ENCODE measurements around the gene LAIR1.
"Not testable (repeated sequence)": the region's sequence is repeated elsewhere in the genome, so short reads cannot be mapped to it uniquely, and the experiment has no call there.

Gene LAIR1

DNA sequence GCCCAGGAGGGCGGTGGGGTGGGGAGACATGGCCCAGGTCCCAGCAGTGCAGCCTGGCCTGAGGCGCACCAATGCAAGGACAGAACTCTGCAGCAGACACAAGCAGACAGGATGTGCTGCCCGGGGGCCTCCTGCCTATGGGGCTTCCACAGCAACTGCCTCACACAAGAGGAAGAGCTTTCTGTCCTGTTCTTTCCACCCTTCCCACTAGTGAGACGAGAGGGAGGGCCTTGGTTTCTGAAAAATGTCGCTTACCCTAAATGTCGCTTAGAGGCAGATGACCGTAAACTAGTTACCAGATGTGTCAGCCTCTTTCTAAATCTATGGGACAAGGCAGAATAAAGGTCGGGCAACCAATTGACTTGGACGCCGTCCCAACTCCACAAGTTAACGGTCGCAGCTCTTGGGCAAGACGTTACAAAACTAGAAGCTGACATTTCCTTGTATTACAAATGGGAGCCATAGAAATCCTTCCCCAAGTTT is at the start of gene LAIR1:
Gene LAIR1, minus strand, starts transcription at position 157 of the 483 bp plus-strand sequence. Its CDS starts 127 bp downstream, at position 30.
- peak in 1 of 2 donors; percentile 37 for DNase-seq (ENCODE audit: low read depth in 1 of 2, low spot score in 1 of 2)

DNA sequence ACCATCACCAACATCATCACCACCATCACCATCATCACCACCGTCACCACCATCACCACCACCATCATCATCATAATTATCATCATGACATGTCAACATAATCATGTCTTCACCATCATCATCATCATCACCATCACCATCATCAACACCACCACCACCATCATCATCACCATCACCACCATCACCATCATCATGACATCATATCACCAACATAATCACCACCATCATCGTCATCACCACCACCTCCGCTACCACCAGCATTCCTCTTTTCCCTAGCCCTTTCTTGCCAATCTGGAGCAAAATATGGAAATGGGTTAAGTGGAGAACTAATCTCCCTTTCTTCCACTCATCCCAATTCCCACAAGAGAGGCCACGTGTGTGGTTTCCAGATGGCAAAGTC is 49.4 kb upstream of the LAIR1 start:
- no peak for DNase-seq (ENCODE audit: low read depth in 1 of 2, low spot score in 1 of 2)

GRCh38 chr19:54412877-54413276 is 48.1 kb upstream of the LAIR1 start:
- DNase-seq (ENCODE audit: low read depth in 1 of 2, low spot score in 1 of 2) = no peak

DNA sequence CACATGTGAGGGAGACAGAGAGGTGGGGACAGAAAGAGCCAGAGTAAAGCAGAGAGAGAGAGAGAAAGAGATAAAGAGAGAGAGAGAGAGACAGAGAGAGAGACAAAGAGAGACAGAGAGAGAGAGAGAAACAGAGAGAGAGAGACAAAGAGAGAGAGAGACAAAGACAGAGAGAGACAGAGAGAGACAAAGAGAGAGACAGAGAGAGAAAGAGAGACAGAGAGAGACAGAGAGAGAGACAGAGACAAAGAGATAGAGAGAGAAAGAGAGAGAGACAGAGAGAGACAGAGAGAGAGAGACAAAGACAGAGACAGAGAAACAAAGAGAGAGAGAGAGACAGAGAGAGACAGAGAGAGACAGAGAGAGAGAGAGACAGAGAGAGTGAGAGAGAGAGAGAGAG is 46.3 kb upstream of the LAIR1 start:
- no peak for DNase-seq (ENCODE audit: low read depth in 1 of 2, low spot score in 1 of 2)

- DNase-seq (ENCODE audit: low read depth in 1 of 2, low spot score in 1 of 2) = no peak
Observed at GRCh38 chr19:54408456-54409026, 43.8 kb upstream of the LAIR1 start.

DNA sequence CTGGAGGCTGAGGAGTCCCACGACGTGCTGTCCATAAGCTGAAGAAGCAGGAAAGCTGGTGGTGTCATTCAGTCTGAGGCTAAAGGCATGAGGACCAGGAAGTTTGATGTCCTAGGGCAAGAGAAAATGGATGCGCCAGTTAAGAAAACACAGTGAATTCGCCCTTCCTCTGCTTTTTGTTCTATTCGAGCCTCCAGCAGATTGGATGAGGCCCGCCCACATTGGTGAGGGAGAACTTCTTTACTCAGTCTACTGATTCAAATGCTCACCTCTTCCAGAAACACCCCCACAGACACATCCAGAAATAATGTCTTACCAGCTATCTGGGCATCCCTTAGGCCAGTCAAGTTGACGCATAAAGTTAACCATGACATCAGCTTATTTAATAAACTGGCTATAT is 43.0 kb upstream of the LAIR1 start:
- no peak for DNase-seq (ENCODE audit: low read depth in 1 of 2, low spot score in 1 of 2)

DNA sequence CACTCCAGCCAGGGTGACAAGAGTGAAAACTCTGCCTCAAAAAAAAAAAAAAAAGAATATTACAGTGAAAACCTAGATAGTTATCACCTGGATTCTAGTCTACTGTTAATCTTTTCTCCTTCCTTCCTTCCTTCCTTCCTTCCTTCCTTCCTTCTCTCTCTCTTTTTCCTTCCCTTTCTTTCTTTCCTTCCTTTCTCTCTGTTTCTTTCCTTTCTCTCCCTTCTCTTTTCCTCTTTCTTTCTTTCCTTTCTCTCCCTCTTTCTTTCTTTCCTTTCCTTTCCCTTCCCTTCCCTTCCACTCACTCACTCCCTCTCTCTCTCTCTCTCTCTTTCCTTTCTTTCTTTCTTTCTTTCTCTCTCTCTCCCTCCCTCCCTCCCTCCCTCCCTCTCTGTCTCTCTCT is 40.9 kb upstream of the LAIR1 start:
- no peak for DNase-seq (ENCODE audit: low read depth in 1 of 2, low spot score in 1 of 2)

DNA sequence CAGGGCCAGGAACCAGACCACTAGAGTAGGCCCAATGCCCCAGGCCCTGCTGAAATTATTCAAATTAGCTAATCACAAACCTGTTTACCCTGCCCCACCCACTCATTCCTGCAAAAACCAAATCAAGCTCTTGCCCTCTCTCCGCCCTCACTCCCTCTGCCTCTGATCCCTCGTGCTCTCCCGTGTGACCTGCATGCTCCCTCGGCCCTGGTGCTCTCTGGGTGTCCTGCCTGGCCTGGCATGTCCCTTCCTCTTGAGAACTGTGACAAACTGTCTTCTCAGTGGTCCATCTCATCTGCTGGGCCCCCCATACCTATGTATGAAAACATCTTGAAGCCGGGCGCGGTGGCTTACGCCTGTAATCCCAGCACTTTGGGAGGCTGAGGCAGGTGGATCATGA is 38.3 kb upstream of the LAIR1 start:
- DNase-seq (ENCODE audit: low read depth in 1 of 2, low spot score in 1 of 2) = no peak

DNA sequence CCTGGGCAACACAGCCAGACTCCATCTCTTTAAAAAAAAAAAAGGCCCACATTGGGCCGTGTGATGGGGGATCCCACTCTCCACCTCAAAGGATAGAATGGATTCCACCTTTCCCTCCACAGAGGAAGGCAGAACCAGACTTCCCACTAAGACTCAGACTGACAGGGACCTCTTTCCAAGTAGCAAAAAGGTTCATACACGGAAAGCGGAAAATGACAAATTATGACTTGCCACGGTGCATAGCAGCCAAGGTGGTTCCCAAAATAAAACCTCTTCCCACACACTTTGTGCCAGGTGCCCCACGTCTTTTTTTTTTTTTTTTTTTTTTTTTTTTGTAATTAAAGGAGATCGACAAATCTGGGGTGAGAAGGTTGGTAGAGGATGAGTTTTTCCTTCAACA is 36.2 kb upstream of the LAIR1 start:
- DNase-seq (ENCODE audit: low read depth in 1 of 2, low spot score in 1 of 2) = no peak

GRCh38 chr19:54399189-54399588 is 34.5 kb upstream of the LAIR1 start:
- DNase-seq (ENCODE audit: low read depth in 1 of 2, low spot score in 1 of 2) = no peak

GRCh38 chr19:54395685-54396084 is 31.0 kb upstream of the LAIR1 start:
- DNase-seq (ENCODE audit: low read depth in 1 of 2, low spot score in 1 of 2) = no peak

- DNase-seq (ENCODE audit: low read depth in 1 of 2, low spot score in 1 of 2) = no peak
Observed at GRCh38 chr19:54393381-54393780, 28.6 kb upstream of the LAIR1 start.

GRCh38 chr19:54392105-54392504 is 27.4 kb upstream of the LAIR1 start:
- DNase-seq (ENCODE audit: low read depth in 1 of 2, low spot score in 1 of 2) = no peak

DNA sequence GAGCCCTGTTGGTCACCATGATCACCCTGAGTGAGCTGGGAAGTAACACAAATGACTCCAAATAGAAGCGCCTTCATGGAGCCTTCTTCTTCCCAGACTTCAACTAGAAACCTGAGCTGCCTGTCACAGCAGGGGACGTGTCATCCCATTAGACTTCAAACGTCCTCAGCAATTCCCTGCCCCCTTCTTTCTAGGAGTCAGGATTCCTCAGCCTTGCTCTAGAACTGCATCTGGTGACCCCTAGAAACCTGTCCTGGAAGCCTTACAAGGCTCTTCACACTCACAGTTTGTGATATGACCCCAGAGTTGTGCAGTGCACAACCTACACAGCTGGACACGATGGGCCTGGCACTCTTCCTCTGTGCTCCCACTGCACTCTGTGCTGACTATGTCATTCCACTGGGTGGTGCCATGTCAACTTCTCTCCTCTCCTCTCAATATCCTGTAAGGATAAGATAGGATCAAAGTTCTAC is 26.9 kb upstream of the LAIR1 start:
- DNase-seq (ENCODE audit: low read depth in 1 of 2, low spot score in 1 of 2) = no peak

DNA sequence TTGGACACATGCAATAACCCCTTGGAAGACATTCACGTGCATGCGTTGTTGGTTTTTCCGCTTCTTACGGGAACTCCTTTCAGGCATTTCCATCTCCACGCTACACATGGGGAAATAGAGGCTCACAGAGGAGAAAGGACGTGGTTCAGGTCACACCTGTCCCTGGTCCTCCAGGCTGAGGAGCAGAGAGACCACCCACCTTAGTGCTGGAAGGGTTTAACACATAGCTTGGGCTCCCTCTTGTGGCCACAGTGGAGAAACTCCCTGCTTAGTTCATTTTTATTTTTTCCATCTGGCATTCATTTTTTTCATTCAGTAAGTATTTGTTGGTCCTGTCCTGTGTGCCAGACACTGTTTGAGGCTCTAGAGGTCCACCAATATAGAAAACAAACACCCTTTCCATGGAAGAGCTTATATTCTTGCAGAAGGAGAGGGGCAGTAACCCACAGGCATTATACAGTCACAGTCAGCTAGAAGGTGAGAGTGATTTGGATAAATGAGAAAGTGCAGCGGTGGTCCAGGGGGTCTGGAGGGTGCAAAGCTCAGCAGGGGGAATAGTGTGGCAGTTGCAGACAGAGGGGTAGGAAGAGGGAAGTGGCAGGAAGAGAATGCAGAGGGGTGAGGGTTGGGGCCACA is 26.3 kb upstream of the LAIR1 start:
- peak in 1 of 2 donors; percentile 55 for DNase-seq (ENCODE audit: low read depth in 1 of 2, low spot score in 1 of 2)

DNA sequence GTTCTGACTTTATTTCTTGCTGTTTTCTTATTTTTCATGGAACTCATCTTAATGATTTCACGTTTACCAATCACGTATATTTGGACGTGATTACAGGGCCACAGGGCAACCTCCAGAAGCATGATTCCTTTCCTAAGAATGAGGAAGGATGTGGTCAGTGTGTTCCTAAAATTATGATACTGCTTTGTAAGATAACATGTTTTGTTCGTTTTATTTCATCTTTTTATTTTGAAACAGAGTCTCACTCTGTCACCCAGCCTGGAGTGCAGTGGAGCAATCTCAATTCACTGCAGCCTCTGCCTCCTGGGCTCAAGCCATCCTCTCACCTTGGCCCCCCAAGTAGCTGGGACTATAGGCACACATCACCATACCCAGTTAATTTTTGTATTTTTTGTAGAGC is 24.8 kb upstream of the LAIR1 start:
- DNase-seq (ENCODE audit: low read depth in 1 of 2, low spot score in 1 of 2) = no peak

GRCh38 chr19:54388802-54389139 is 24.0 kb upstream of the LAIR1 start:
- DNase-seq (ENCODE audit: low read depth in 1 of 2, low spot score in 1 of 2) = no peak

DNA sequence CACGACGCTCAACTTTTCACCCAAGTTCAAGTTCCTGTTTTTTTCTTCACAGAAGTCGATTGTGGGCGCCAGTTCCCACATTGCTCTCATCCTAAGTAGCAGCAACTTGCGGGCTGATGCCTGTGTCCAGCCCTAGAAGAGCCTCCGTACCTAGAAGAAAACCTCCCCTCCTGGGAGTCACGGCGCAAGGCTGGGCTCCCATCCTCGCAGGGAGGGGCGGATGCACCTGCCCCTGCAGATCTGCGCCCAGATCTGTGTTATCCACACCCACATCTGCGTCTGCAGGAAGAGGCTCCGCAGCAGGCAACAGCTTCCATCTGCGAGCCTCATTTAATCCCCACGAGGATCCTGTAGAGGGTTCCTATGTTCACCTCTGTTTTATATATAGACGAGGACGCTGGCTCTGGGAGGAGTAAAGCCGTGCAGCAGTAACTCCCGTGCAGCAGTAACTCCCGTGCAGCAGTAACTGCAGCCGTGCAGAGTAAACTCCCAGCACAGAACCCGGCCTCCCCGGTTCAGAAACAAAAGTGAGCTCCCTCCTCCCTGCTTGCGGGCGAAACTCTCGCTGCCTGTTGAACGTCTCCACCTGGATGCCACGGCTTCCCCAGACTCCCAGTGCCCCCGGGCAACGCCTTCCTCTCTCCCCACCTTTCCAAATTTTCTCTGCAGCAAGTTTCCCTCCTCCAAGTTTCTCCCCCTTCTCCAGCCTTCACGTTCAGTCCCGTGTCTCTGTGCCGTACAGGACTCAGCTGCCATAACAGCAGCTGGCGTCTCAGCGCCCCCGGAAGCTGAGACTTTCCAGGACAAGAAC is 23.5 kb upstream of the LAIR1 start:
- no peak for DNase-seq (ENCODE audit: low read depth in 1 of 2, low spot score in 1 of 2)

GRCh38 chr19:54383330-54383729 is 18.6 kb upstream of the LAIR1 start:
- DNase-seq (ENCODE audit: low read depth in 1 of 2, low spot score in 1 of 2) = no peak

- not testable (repeated sequence) for DNase-seq (ENCODE audit: low read depth in 1 of 2, low spot score in 1 of 2)
Observed at GRCh38 chr19:54382041-54382440, 17.3 kb upstream of the LAIR1 start.

DNA sequence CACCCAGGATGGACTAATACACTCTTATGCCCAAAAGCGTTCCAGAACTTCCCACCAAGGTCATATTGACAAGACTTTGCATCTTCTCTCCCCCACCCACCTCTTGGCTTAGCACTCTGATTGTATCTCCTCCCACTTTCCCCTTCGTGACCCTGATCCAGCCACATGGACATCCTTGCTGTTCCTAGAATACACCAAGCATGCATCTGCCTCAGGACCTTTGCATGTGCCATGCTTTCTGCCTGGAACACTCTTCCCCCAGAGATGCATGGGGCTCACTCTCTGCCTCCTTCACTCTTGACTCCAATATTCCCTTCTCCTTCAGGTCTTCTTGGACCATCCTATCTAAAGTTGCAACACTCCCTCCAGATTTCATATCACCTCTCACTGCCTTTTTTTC is 16.2 kb upstream of the LAIR1 start:
- no peak for DNase-seq (ENCODE audit: low read depth in 1 of 2, low spot score in 1 of 2)

DNA sequence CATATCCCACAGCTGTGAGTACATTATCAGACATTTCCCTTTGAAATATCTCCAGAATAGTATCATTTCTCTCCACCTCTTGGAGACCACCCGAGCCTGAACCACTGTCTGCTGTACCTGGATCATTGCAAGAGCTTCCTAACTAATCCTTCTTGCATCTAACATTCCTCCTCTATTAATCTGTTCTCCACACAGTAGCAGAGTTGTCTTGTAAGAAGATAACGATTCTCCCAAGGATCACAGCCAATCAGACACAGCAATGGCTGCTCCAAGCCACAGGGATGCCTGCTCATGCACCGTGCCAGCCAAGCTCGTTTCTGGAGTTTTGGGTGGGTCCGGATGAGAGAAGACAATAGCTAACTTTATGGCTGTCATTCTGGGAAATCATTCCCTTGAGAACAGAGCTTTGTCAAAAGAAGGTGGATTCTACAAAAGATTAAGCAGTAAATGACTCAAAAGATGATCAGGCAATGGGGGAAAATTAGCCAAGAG is 14.5 kb upstream of the LAIR1 start:
- DNase-seq (ENCODE audit: low read depth in 1 of 2, low spot score in 1 of 2) = no peak
